A673 (cell line): ENCODE data around the gene PALLD.

ENCODE experiments used
- CTCF ChIP-seq: fragments of 300-800, 200-600 bp; sonication (generic); conservative IDR thresholded peaks from 2 replicates; pipeline ENCODE4 v1.5.1; 2017; ENCODE audit warnings: low read depth, mild to moderate bottlenecking, antibody characterized with exemption, low read length, moderate library complexity, mixed read lengths
- EZH2 ChIP-seq: fragments of 200-600 bp; sonication (generic); IDR thresholded peaks from 2 replicates; pipeline ENCODE4 v1.6.1; 2017; ENCODE audit warnings: borderline replicate concordance, low read depth, mild to moderate bottlenecking, mixed read lengths, antibody characterized with exemption, low read length; ENCODE audit not compliant: poor library complexity, severe bottlenecking

GRCh38 chr4:168524006-168524405 is 27.2 kb downstream of the PALLD start:
- TF ChIP-seq CTCF, result no peak
- TF ChIP-seq EZH2, result no peak
